HG03442 (cell line): Measurements from ENCODE around the gene SLC16A12.
A peak's percentile ranks its signal among the peaks of the same experiment; 100 is the strongest.
"Not testable (repeated sequence)": the region's sequence is repeated elsewhere in the genome, so short reads cannot be mapped to it uniquely, and the experiment has no call there.

Experiments
- ATAC-seq: cut with Tn5 transposase; IDR thresholded peaks from one replicate; pipeline ENCODE4 v1.9.1; 2021; ENCODE audit warnings: mild to moderate bottlenecking, moderate library complexity; ENCODE audit not compliant: unreplicated experiment

The SLC16A12 gene

GRCh38 chr10:89393898-89394297 is 141.5 kb downstream of the SLC16A12 start:
- no peak for ATAC-seq

- no peak for ATAC-seq
Observed at GRCh38 chr10:89392974-89393373, 142.4 kb downstream of the SLC16A12 start.

GRCh38 chr10:89391907-89392756 is 143.3 kb downstream of the SLC16A12 start, which contains the start of gene IFIT1:
TSS of gene IFIT1 (plus strand) at chr10:89392623. CDS start at chr10:89392713, 90 bp downstream.
- ATAC-seq = peak; percentile 71

GRCh38 chr10:89391226-89391576 is 144.2 kb downstream of the SLC16A12 start:
- not testable (repeated sequence) for ATAC-seq

GRCh38 chr10:89390476-89391225 is 144.7 kb downstream of the SLC16A12 start:
- no peak for ATAC-seq

GRCh38 chr10:89389254-89389653 is 146.1 kb downstream of the SLC16A12 start:
- no peak for ATAC-seq

GRCh38 chr10:89388806-89389205 is 146.6 kb downstream of the SLC16A12 start:
- no peak for ATAC-seq

- no peak for ATAC-seq
Observed at GRCh38 chr10:89384474-89385340, 150.7 kb downstream of the SLC16A12 start.

GRCh38 chr10:89382757-89383156 is 152.6 kb downstream of the SLC16A12 start:
- ATAC-seq = no peak
